Fibroblast of mammary gland (primary cell): ENCODE results near the gene MVP.
A peak's percentile ranks its signal among the peaks of the same experiment; 100 is the strongest.
"Not testable (repeated sequence)": the region's sequence is repeated elsewhere in the genome, so short reads cannot be mapped to it uniquely, and the experiment has no call there.

Experiments used
- DNase-seq: peaks from one replicate; pipeline ENCODE4 v3.0.0-alpha.2; 2010; ENCODE audit warnings: low read depth
- H3K4me3 ChIP-seq: 2 replicates; pipeline ENCODE4 v1.5.1; 2011; ENCODE audit warnings: low read depth, mild to moderate bottlenecking, low read length, moderate library complexity; ENCODE audit not compliant: control insufficient read depth
- CTCF ChIP-seq: conservative IDR thresholded peaks from 2 replicates; pipeline ENCODE4 v1.5.1; 2011; ENCODE audit warnings: low read depth, low read length, inconsistent platforms; ENCODE audit not compliant: control insufficient read depth, insufficient read depth

Gene MVP

DNA sequence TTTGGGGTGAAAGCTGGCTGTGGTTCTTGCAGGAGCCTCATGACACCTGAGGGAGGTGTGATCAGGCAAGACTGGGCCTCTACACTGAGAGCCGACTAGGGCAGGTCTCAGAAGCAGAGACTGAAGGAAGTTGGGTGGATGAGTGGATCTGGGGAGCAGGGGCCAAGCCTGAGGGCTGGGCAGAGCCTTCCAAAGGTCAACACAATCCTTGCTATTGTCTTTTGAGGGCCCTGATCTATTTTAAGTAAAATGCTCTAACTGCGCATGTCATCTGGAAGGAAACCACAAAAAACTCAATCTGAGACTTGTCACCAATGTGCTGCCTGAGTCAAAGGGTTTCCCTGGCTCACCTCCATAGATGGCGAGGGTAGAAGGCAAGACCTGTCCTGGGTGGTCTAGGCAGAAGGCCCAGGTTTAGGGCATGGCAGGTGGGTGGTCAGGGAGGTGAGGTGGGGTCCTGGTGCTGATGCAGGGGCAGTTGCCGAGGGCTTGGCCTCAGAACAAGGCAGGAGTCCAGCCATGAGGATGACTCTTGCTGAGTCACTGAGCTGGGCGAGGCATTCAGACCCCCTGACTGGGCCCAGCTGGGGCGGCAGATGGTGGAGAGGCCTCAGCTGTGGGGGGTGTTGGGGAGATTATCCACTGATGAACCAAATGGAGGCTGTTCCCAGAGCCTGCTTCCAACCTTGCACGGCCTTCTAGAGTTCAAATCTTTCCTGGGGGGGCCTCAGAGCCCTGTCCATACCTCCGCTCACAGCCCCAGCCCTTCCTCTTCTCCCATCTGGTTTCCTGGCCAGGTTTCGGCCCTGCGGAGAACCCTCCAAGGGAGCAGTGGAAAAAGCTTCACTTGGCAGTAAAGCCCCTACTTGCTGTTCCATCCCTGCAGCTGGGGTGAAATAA is 5.1 kb downstream of the MVP start:
- H3K4me3 ChIP-seq = peak overlapping the region; percentile 28
- no peak for TF ChIP-seq CTCF
- peak; percentile 93 for DNase-seq

- no peak for DNase-seq
- no peak for TF ChIP-seq CTCF
- no peak overlapping the region for H3K4me3 ChIP-seq
Observed at GRCh38 chr16:29826342-29826695, 6.1 kb downstream of the MVP start.

DNA sequence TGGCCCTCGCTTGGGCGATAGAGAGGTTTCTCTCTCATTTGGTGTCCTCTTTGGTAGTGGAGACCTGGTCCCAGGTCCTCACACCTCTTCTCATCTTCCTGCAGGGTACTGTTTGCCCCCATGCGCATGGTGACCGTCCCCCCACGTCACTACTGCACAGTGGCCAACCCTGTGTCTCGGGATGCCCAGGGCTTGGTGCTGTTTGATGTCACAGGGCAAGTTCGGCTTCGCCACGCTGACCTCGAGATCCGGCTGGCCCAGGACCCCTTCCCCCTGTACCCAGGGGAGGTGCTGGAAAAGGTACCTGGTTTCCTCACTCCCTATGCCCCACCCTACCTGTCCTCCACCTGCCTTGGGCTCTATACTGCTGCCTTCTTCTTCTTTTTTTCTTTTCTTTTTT is 10.5 kb downstream of the MVP start:
- DNase-seq = no peak
- TF ChIP-seq CTCF = no peak
- no peak overlapping the region for H3K4me3 ChIP-seq

DNA sequence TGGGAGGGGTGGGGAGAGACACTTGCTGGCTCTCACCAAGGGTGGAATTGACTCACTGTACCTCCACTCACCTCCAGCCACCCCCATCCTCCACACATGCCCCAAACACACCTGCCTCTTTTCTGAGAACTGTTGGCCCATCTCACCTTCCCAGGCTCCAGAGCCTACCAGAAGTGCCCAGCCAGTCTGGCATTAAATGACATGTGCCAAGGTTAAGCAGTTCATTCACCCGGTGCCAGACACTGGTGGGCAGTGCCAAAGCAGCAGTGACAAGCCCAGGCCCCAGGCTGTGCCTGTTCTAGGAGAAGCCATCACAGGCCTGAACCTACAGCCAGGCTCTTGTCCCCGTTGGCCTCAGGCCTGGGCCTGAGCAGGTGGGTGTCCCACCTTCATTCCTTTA is 11.2 kb downstream of the MVP start:
- no peak for TF ChIP-seq CTCF
- H3K4me3 ChIP-seq = no peak overlapping the region
- DNase-seq = no peak

GRCh38 chr16:29833219-29833618 is 13.0 kb downstream of the MVP start:
- H3K4me3 ChIP-seq, DNase-seq: not testable (repeated sequence)

DNA sequence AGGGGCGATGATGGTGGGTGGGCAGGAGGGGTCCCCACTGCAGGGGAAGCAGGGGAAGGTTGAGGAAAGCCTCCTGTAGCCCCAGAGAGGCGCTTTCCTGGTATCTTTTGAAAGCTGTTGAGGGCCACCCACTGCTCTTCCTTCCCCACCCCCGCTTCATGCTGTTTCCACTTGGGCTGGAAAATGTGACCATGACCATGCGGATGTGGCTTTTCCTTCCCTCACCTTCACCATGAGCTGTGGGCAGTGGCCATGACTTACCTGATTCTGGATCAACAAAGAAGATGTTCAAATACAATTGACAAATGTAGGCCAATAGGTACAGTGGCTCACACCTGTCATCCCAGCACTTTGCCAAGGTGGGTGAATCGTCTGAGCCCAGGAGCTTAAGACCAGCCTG is 13.8 kb downstream of the MVP start:
- no peak for DNase-seq
- no peak for TF ChIP-seq CTCF
- no peak overlapping the region for H3K4me3 ChIP-seq

DNA sequence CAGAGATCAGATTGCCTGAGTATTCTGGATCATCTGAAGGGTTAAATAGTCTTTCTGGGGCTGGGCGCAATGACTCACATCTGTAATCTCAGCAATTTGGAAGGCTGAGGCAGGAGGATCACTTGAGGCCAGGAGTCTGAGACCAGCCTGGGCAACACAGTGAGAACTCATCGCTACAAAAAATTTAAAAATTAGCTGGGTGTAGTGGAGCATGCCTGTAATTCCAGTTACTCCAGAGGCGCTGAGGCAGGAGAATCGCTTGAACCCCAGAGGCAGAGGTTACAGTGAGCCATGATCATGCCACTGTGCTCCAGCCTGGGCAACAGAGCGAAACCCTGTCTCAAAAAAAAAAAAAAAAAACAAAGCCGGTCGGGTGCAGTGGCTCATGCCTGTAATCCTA is 15.7 kb downstream of the MVP start:
- no peak overlapping the region for H3K4me3 ChIP-seq
- no peak for DNase-seq
- TF ChIP-seq CTCF = no peak
